MM.1S (cell line): ENCODE measurements around the gene UBTD1.

Source experiments
- CTCF ChIP-seq: fragments of 300-600 bp; sonication (generic); IDR thresholded peaks from 2 replicates; pipeline ENCODE4 v1.5.1; 2016; ENCODE audit warnings: antibody characterized with exemption, low read length, mixed read lengths
- EZH2 ChIP-seq: fragments of 300-600 bp; sonication (generic); optimal IDR thresholded peaks from 2 replicates; pipeline ENCODE3; 2017; ENCODE audit warnings: low read depth, mild to moderate bottlenecking, antibody characterized with exemption, low read length, mixed read lengths
- EZH2phosphoT487 ChIP-seq: fragments of 300-600 bp; sonication (generic); IDR thresholded peaks from 2 replicates; pipeline ENCODE4 v1.6.1; 2018; ENCODE audit warnings: antibody characterized with exemption, low read length

GRCh38 chr10:97511711-97512440 is 13.2 kb downstream of the UBTD1 start:
- TF ChIP-seq CTCF (no peak), EZH2 (no peak), EZH2phosphoT487 (no peak)
